SU-DHL-6 (cell line): ENCODE results near the gene GOLIM4.

Source experiments
- EZH2phosphoT487 ChIP-seq: fragments of 200-600 bp; sonication (generic), shearing (Covaris generic); conservative IDR thresholded peaks from 2 replicates; pipeline ENCODE4 v1.6.1; 2018; ENCODE audit warnings: mild to moderate bottlenecking, antibody characterized with exemption, low read length, moderate library complexity, mixed read lengths
- TF ChIP-seq, protein P1 (sequence below): fragments of 200-600 bp; sonication (generic); IDR thresholded peaks from one replicate; pipeline ENCODE4 v1.5.1; 2017; ENCODE audit warnings: antibody characterized with exemption, mild to moderate bottlenecking, low read length, moderate library complexity; ENCODE audit not compliant: insufficient read depth, poor library complexity, severe bottlenecking

DNA sequence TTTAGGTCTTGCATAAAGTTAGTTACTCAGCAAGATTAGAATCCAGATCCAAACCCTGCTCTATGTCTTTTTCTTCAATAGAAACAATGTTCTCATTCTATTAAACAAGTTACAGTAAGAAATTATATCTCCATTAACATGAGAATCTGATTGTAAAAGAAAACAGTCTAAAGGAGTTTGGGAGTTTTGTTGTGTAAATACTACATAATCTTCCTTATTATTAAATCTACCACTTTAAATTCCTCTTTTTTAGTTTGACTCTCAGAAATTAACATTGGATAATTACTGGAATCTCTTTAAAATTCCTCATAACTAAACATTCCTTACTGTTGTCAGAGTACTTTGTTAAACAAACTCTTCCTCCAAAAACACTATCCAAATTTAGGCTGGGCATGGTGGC lies 1.7 kb upstream of the GOLIM4 start:
- TF ChIP-seq, protein P1, sequence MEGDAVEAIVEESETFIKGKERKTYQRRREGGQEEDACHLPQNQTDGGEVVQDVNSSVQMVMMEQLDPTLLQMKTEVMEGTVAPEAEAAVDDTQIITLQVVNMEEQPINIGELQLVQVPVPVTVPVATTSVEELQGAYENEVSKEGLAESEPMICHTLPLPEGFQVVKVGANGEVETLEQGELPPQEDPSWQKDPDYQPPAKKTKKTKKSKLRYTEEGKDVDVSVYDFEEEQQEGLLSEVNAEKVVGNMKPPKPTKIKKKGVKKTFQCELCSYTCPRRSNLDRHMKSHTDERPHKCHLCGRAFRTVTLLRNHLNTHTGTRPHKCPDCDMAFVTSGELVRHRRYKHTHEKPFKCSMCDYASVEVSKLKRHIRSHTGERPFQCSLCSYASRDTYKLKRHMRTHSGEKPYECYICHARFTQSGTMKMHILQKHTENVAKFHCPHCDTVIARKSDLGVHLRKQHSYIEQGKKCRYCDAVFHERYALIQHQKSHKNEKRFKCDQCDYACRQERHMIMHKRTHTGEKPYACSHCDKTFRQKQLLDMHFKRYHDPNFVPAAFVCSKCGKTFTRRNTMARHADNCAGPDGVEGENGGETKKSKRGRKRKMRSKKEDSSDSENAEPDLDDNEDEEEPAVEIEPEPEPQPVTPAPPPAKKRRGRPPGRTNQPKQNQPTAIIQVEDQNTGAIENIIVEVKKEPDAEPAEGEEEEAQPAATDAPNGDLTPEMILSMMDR = no peak
- TF ChIP-seq EZH2phosphoT487 = no peak
